Neutrophil (primary cell): ENCODE data around the gene ZNF804B.

ENCODE experiments used
- H3K27ac ChIP-seq: fragments of 200-600 bp; sonication (generic); 2 replicates; pipeline ENCODE4 v1.5.1; 2016; ENCODE audit warnings: mild to moderate bottlenecking, moderate library complexity
- H3K27me3 ChIP-seq: fragments of 200-600 bp; sonication (generic); 2 replicates; pipeline ENCODE4 v1.6.0; 2016; ENCODE audit warnings: mild to moderate bottlenecking
- H3K36me3 ChIP-seq: fragments of 200-600 bp; sonication (generic); 2 replicates; pipeline ENCODE4 v1.5.1; 2017
- H3K4me1 ChIP-seq, 2 experiments: fragments of 200-600 bp in 1 of 2; sonication (generic) in 1 of 2; 1 replicate in 1 of 2; 2 replicates in 1 of 2; pipeline versions ENCODE4 v1.5.1 to v1.6.1; 2013 to 2016; ENCODE audit warnings: low read depth in 1 of 2, low read length in 1 of 2, mild to moderate bottlenecking in 1 of 2, moderate library complexity in 1 of 2; ENCODE audit not compliant: control insufficient read depth in 1 of 2, insufficient read depth in 1 of 2
- H3K4me3 ChIP-seq, 2 experiments: fragments of 200-600 bp in 1 of 2; sonication (generic) in 1 of 2; 1 replicate in 1 of 2; 2 replicates in 1 of 2; pipeline ENCODE4 v1.5.1; 2013 to 2016; ENCODE audit warnings: low read depth in 1 of 2, low read length in 1 of 2, mild to moderate bottlenecking in 1 of 2, moderate library complexity in 1 of 2
- H3K9me3 ChIP-seq: fragments of 200-600 bp; sonication (generic); 2 replicates; pipeline ENCODE4 v1.5.1; 2016
- CTCF ChIP-seq: fragments of 200-600 bp; sonication (generic); IDR thresholded peaks from 2 replicates; pipeline ENCODE4 v1.5.1; 2016; ENCODE audit warnings: antibody characterized with exemption

Gene ZNF804B

GRCh38 chr7:88910516-88910915 lies 151.0 kb downstream of the ZNF804B start:
- Histone ChIP-seq H3K27ac (no peak overlapping the region), H3K36me3 (no peaks in the 10 kb centered on the region), H3K4me3 (no peak overlapping the region), H3K4me1 (no peaks in the 10 kb centered on the region), H3K9me3 (no peaks in the 10 kb centered on the region), H3K27me3 (no peaks in the 10 kb centered on the region)
- TF ChIP-seq CTCF = no peak

- H3K9me3 ChIP-seq = no peaks in the 10 kb centered on the region
- no peaks in the 10 kb centered on the region for H3K27me3 ChIP-seq
- no peaks in the 10 kb centered on the region for H3K36me3 ChIP-seq
- no peak overlapping the region for H3K4me3 ChIP-seq
- H3K4me1 ChIP-seq = no peaks in the 10 kb centered on the region
- H3K27ac ChIP-seq = no peak overlapping the region
- no peak for TF ChIP-seq CTCF
Measured at GRCh38 chr7:88912852-88913251, 153.4 kb downstream of the ZNF804B start.

DNA sequence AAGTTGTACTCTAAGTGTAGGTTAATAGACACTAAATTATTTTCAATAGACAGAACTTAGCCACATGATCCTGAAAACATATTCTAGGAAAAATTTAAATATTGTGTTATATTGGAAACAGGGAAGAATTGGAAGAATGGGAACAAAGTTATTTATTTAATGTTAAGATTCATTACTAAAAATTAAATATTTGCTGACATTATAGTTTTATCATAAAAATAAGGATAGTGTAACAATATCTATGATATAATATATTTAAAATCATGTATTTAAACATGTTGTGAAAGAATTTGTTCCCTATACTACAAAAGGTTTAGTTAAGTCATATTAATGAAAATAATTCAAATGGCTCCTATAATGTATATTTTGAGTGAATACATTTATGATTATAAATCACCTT lies 156.1 kb downstream of the ZNF804B start:
- no peak overlapping the region for H3K4me3 ChIP-seq
- H3K27me3 ChIP-seq = no peaks in the 10 kb centered on the region
- H3K27ac ChIP-seq = no peak overlapping the region
- no peaks in the 10 kb centered on the region for H3K9me3 ChIP-seq
- TF ChIP-seq CTCF = no peak
- no peaks in the 10 kb centered on the region for H3K36me3 ChIP-seq
- H3K4me1 ChIP-seq = no peaks in the 10 kb centered on the region

DNA sequence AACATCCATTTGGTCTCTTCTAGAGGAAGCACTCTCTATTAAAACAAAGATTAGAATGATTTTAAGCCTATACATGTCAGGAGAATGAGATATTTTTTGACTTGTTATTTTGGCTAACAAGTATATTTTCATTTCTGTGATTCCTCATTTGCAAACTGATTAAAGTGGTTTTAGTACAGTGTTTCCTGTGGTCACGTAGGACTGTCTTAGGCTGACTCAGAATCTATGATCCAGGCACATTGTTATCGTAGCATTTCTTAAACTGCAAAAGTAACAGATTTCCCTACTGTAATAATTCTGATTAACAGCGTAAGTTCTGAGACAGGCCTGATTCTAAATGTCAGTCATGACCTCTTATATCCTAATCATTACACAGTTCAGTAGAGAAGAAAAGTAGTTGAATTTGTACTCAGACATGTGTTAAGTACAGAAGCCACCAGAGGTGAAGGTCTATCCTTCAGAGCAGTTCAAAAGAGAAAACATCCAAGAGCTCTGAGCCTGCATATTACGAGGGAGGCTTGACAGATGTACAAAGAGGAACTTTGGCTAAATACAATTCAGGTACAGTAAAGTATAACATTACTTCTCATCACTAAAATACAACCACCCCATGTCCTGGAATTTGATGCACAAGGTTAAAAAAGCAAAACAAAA lies 160.1 kb downstream of the ZNF804B start:
- Histone ChIP-seq H3K27ac (no peak overlapping the region), H3K36me3 (no peaks in the 10 kb centered on the region), H3K27me3 (no peaks in the 10 kb centered on the region), H3K4me3 (no peak overlapping the region), H3K4me1 (no peaks in the 10 kb centered on the region), H3K9me3 (no peaks in the 10 kb centered on the region)
- no peak for TF ChIP-seq CTCF

DNA sequence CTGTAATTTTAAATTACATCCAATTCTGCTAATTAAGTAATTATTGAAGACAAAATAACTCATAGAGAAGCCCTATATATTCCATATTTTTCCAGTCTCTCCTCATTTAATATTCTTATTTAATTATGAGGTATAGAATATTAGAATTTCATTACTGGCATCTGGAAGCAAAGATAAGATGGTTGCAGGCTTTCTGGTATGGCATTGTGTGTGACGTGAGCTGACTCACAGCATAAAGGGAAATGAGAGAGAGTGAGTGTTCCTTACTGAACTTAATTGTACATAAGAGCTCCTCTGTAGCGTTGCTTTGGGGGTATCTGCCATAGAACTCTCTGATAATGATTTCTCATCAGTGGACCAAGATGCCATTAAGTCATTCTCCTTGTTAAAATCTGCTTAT lies 163.4 kb downstream of the ZNF804B start:
- H3K4me1 ChIP-seq = no peaks in the 10 kb centered on the region
- H3K36me3 ChIP-seq = no peaks in the 10 kb centered on the region
- TF ChIP-seq CTCF = no peak
- no peak overlapping the region for H3K27ac ChIP-seq
- no peak overlapping the region for H3K4me3 ChIP-seq
- no peaks in the 10 kb centered on the region for H3K27me3 ChIP-seq
- H3K9me3 ChIP-seq = no peaks in the 10 kb centered on the region

DNA sequence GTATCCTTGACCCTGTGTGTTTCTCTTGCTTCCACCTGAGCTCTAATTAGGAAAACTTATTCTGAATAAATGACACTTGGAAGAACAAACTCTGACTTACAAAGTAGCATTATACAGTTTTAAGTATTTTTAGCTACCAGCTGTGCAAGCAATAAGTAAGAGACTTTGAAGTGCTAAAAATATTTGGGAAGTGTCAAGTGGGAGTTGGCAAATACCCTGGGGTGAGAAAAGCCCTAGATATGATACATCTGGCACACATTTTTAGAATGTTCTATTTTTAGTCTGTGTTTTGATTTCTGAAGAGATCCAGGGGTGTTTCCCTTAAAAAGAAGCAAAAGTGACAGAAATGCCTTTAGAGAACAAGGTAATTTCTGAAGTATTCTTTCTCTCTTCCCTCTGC lies 168.8 kb downstream of the ZNF804B start:
- H3K4me3 ChIP-seq = no peak overlapping the region
- no peaks in the 10 kb centered on the region for H3K36me3 ChIP-seq
- no peak overlapping the region for H3K27ac ChIP-seq
- no peaks in the 10 kb centered on the region for H3K9me3 ChIP-seq
- H3K27me3 ChIP-seq = no peaks in the 10 kb centered on the region
- TF ChIP-seq CTCF = no peak
- no peaks in the 10 kb centered on the region for H3K4me1 ChIP-seq
